ENCODE results near the gene MGMT. TPM values are rescaled to one million over a fixed set of nuclear protein-coding genes. Genes with fewer than 3 reads are reported as not detected.

Gene MGMT
- total and polyA plus RNA-seq, 2 of the 4 experiments (the other 2 are of a cell fraction): 11.5 to 17.8 TPM

- H3K4me1 ChIP-seq (ENCODE audit: control insufficient read depth, insufficient read depth, low read length): peaks cover 1% of the 10 kb centered on the region; the same call in 1 of the 2 replicates
- WGBS, 2 experiments (ENCODE audit: extremely low coverage in 2 of 2, insufficient read length in 1 of 2): 82% methylated on average over 4 of the region's 8 CpGs; no CpG with 5 or more reads in 1 of the 2 experiments
- no peak for ATAC-seq (ENCODE audit: low read depth)
- no peak overlapping the region for H2BK120ac ChIP-seq (ENCODE audit: low read depth, low read length)
- H3K14ac ChIP-seq (replicated peaks; ENCODE audit: low read depth, low read length): no peak overlapping the region
- H3K27ac ChIP-seq (ENCODE audit: insufficient read depth, low read length): no peak overlapping the region
- no peak overlapping the region for H3K4me3 ChIP-seq (ENCODE audit: insufficient read depth, low read depth, low read length)
- H2AK9ac ChIP-seq (replicated peaks; ENCODE audit: low read depth, low read length, poor library complexity): no peak overlapping the region
- CTCF ChIA-PET: interaction anchor here (0.5 kb wide), 1 partner anchor 50 kb away, joined by 3 read pairs; no protein-coding TSS in a partner anchor
- H4K20me1 ChIP-seq (ENCODE audit: insufficient read depth, low read length): no peaks in the 10 kb centered on the region
- no peaks in the 10 kb centered on the region for H3K9me3 ChIP-seq (ENCODE audit: control insufficient read depth, insufficient read depth, low read length)
- no peak overlapping the region for H4K91ac ChIP-seq (ENCODE audit: insufficient read depth, low read depth, low read length)
- in situ Hi-C loops (cut with MboI; ENCODE audit: low sequenced_read_pairs) (no loop called here), intact Hi-C loops (cut with micrococcal nuclease) (no loop called here), dilution Hi-C loops (cut with HindIII; ENCODE audit: low sequenced_read_pairs, unreplicated experiment) (no loop called here)
- no peaks in the 10 kb centered on the region for H3K9me1 ChIP-seq (ENCODE audit: insufficient read depth, low read length)
- no peak overlapping the region for H2AK5ac ChIP-seq (ENCODE audit: low read depth, low read length)
- no peak overlapping the region for H4K5ac ChIP-seq (ENCODE audit: low read depth, low read length)
- POLR2A ChIA-PET (ENCODE audit: unreplicated experiment): no interaction called here
- no peak overlapping the region for H3K9ac ChIP-seq (ENCODE audit: low read depth, low read length)
- no peak overlapping the region for H3K56ac ChIP-seq (ENCODE audit: extremely low read depth, insufficient read depth, low read length)
- H3K79me1 ChIP-seq (ENCODE audit: low read depth in 1 of 2, low read length in 2 of 2): no peaks in the 10 kb centered on the region
- no peak overlapping the region for H3K4me2 ChIP-seq (ENCODE audit: low read depth, low read length)
- H3K4ac ChIP-seq (ENCODE audit: low read depth, low read length): no peak overlapping the region
- DNase-seq: no peak
- H2AFZ ChIP-seq (replicated peaks; ENCODE audit: low read length, poor library complexity): no peak overlapping the region
- no peak overlapping the region for H2BK15ac ChIP-seq (ENCODE audit: low read depth, low read length)
- H3K36me3 ChIP-seq (ENCODE audit: control insufficient read depth, insufficient read depth, low read length): no peaks in the 10 kb centered on the region
- H3K18ac ChIP-seq (ENCODE audit: low read depth, low read length): no peak overlapping the region
- no peak overlapping the region for H3K23ac ChIP-seq (ENCODE audit: low read depth, low read length)
- no TSS peak for BruUV-seq (replicated peaks)
- no peak overlapping the region for H2BK20ac ChIP-seq (ENCODE audit: low read depth, low read length)
- no peaks in the 10 kb centered on the region for H3K27me3 ChIP-seq (ENCODE audit: control insufficient read depth, insufficient read depth, low read length)
- no peak overlapping the region for H4K8ac ChIP-seq (ENCODE audit: low read depth in 2 of 2, low read length in 2 of 2)
- no peak for TF ChIP-seq MAFK (IDR thresholded peaks at IDR 0.05; ENCODE audit: low read depth, low read length)
- TF ChIP-seq USF2 (IDR thresholded peaks at IDR 0.05; ENCODE audit: low read depth, low read length): no peak
- TF ChIP-seq CTCF (conservative IDR thresholded peaks at IDR 0.05; ENCODE audit: low read depth, low read length): no peak
- TF ChIP-seq SMC3 (IDR thresholded peaks at IDR 0.05; ENCODE audit: low read depth, low read length): no peak
- no peak for TF ChIP-seq RAD21 (IDR thresholded peaks at IDR 0.05; ENCODE audit: low read length)
- no peak for TF ChIP-seq MXI1 (IDR thresholded peaks at IDR 0.05; ENCODE audit: borderline replicate concordance, low read depth, low read length)
- TF ChIP-seq CEBPB (IDR thresholded peaks at IDR 0.05; ENCODE audit: low read depth, low read length): no peak
- TF ChIP-seq RFX5 (IDR thresholded peaks at IDR 0.05; ENCODE audit: low read depth, low read length): no peak
- no peak for TF ChIP-seq CHD1 (IDR thresholded peaks at IDR 0.05; ENCODE audit: low read depth, low read length)
- no peak overlapping the region for H2BK5ac ChIP-seq (ENCODE audit: low read depth, low read length, poor library complexity, severe bottlenecking)
Measured at GRCh38 chr10:129690248-129691070, 223.4 kb downstream of the MGMT start.

All from IMR-90 (cell line).